ENCODE results near the gene IMMT.

The IMMT gene

DNA sequence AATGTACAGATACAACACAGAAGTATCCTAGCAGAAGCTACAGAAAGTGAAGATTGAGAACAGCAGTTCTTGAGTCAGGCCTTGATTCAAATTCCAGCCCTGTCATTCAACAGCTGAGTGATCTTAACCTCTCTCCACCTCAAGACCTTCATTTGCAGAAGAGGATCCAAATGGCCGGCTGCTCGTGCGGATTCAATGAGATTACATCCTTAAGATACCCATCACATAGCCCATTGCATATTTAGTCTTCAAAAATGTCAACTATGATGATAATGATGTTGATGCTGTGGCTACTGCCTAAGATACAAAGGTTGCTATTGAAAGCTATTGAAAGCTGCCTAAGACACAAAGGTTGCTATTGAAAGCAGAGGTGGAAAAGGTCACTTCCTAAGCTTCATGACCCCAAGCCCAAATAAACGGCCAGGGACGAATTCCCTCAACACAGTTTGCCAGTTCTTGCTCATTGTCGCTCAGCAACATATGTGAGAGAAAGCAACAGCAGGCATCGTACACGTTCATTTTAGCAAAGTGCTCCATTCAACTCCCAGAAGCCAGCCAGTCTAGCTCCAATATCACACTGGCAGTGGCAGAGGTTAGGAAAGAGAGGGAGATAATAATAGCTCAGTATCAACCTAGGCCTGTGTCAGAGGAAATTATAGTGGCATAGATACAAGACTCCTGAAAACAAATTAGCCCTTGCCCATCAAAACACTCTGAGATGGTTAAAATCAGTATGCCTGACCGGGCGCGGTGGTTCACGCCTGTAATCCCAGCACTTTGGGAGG is 40.1 kb upstream of the IMMT start:
- TF ChIP-seq FOXP2 (optimal IDR thresholded peaks at IDR 0.05; ENCODE audit: borderline replicate concordance, extremely low read depth, extremely low read length, insufficient read depth) (no peak), TAF1 (IDR thresholded peaks at IDR 0.05; ENCODE audit: borderline replicate concordance, insufficient read depth, low read length) (no peak), POLR2AphosphoS5 (IDR thresholded peaks at IDR 0.05; ENCODE audit: low read depth, low read length) (no peak), SIN3A (IDR thresholded peaks at IDR 0.05; ENCODE audit: borderline replicate concordance, insufficient read depth, low read length) (no peak)
- TF ChIP-seq, protein P1, sequence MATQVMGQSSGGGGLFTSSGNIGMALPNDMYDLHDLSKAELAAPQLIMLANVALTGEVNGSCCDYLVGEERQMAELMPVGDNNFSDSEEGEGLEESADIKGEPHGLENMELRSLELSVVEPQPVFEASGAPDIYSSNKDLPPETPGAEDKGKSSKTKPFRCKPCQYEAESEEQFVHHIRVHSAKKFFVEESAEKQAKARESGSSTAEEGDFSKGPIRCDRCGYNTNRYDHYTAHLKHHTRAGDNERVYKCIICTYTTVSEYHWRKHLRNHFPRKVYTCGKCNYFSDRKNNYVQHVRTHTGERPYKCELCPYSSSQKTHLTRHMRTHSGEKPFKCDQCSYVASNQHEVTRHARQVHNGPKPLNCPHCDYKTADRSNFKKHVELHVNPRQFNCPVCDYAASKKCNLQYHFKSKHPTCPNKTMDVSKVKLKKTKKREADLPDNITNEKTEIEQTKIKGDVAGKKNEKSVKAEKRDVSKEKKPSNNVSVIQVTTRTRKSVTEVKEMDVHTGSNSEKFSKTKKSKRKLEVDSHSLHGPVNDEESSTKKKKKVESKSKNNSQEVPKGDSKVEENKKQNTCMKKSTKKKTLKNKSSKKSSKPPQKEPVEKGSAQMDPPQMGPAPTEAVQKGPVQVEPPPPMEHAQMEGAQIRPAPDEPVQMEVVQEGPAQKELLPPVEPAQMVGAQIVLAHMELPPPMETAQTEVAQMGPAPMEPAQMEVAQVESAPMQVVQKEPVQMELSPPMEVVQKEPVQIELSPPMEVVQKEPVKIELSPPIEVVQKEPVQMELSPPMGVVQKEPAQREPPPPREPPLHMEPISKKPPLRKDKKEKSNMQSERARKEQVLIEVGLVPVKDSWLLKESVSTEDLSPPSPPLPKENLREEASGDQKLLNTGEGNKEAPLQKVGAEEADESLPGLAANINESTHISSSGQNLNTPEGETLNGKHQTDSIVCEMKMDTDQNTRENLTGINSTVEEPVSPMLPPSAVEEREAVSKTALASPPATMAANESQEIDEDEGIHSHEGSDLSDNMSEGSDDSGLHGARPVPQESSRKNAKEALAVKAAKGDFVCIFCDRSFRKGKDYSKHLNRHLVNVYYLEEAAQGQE (IDR thresholded peaks at IDR 0.05; ENCODE audit: insufficient read depth in 1 of 2, low read depth in 2 of 2, low read length in 2 of 2) = no peak

DNA sequence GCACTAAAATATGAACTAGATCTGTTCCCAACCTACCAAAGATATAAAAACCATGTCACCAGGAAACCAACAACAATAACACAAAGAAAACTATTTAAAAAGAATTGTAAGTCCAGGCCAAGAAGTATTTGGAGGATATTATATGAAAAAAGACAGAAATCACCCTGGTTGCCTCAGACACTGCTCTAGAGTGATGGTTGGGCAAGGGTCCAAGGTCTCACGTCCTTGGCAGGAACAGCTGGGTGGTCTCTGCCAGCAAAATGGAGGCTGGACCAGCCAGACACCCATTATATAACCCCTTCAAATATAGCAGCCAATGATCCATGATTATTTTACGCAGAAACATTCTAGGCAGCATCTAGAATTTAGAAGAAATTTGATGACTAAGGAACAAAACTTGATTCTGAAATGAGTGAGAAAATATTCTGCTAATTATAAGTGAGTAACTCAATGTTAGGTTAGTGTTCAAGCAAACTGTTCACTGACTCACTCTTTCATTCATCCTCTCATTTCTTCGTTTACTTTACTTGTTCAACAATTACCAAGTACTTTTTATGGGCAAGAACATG is 39.4 kb upstream of the IMMT start:
- no peak for TF ChIP-seq FOXP2 (optimal IDR thresholded peaks at IDR 0.05; ENCODE audit: borderline replicate concordance, extremely low read depth, extremely low read length, insufficient read depth)

DNA sequence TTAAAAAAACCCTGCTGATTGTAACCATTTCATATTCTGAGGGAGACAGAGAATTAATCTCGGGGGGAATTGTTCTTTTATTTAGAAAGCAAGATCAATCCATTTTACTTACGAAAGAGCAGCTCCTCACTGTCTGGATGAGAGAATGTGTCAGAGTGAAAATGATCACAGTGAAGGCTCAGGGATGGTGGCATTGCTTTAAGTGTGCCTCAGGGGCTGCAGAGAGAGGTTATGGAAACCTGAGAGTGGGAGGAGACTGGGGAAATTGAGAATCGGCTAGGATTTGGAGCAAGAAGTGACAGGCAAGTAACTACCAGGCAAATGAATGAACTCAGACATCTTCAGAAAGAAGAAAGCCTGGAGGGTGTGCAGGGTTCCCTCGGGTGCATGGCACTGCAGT is 38.2 kb upstream of the IMMT start:
- no peak for TF ChIP-seq POLR2AphosphoS5 (IDR thresholded peaks at IDR 0.05; ENCODE audit: low read depth, low read length)
- TF ChIP-seq SIN3A (IDR thresholded peaks at IDR 0.05; ENCODE audit: borderline replicate concordance, insufficient read depth, low read length) = no peak
- TF ChIP-seq, protein P1 (IDR thresholded peaks at IDR 0.05; ENCODE audit: insufficient read depth in 1 of 2, low read depth in 2 of 2, low read length in 2 of 2) = no peak
- TF ChIP-seq TAF1 (IDR thresholded peaks at IDR 0.05; ENCODE audit: borderline replicate concordance, insufficient read depth, low read length) = no peak
- no peak for TF ChIP-seq FOXP2 (optimal IDR thresholded peaks at IDR 0.05; ENCODE audit: borderline replicate concordance, extremely low read depth, extremely low read length, insufficient read depth)

DNA sequence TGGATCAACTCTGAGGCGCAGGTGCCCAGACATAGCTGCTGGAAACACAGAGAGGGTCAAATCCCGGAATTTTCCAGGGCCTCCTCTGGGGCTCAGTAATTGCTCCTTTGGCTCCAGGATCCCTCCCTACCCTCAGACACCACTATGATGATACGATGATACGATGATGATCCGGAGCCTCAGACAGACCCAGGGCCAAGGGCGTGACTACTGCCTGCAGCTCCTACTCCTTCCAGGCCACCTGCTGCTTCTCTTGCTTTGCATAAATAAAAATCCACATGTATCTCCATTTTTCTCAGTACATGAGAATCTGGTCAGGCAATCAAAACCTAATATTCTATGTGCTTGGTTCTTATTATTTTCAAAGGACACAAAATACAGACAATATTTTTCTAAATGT is 37.6 kb upstream of the IMMT start:
- TF ChIP-seq FOXP2 (optimal IDR thresholded peaks at IDR 0.05; ENCODE audit: borderline replicate concordance, extremely low read depth, extremely low read length, insufficient read depth) (no peak), POLR2AphosphoS5 (IDR thresholded peaks at IDR 0.05; ENCODE audit: low read depth, low read length) (no peak), TAF1 (IDR thresholded peaks at IDR 0.05; ENCODE audit: borderline replicate concordance, insufficient read depth, low read length) (no peak), SIN3A (IDR thresholded peaks at IDR 0.05; ENCODE audit: borderline replicate concordance, insufficient read depth, low read length) (no peak)
- TF ChIP-seq, protein P1 (IDR thresholded peaks at IDR 0.05; ENCODE audit: insufficient read depth in 1 of 2, low read depth in 2 of 2, low read length in 2 of 2) = no peak

DNA sequence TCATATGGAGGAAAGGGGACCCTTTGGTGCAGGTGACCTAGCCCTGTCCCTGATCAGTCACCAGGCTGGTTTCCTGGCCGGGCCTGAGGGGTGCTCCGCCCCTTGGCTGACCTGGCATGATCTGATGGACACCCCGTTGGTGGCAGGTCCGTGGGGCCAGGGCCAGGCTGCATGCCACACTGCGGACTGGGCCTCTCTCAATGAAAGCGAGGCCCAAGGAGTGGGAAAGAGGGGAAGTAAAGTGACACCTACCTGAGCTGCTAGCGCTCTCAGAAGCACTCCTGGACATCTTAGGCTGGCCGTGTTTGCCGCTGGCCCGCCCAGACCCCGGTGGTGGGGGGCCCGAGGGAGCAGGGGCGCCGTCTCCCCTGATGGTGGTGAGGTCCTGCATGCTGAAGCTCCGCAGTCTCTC is 37.1 kb upstream of the IMMT start:
- no peak for TF ChIP-seq POLR2AphosphoS5 (IDR thresholded peaks at IDR 0.05; ENCODE audit: low read depth, low read length)
- TF ChIP-seq TAF1 (IDR thresholded peaks at IDR 0.05; ENCODE audit: borderline replicate concordance, insufficient read depth, low read length) = no peak
- TF ChIP-seq, protein P1 (IDR thresholded peaks at IDR 0.05; ENCODE audit: insufficient read depth in 1 of 2, low read depth in 2 of 2, low read length in 2 of 2) = no peak
- TF ChIP-seq SIN3A (IDR thresholded peaks at IDR 0.05; ENCODE audit: borderline replicate concordance, insufficient read depth, low read length) = no peak
- TF ChIP-seq FOXP2 (optimal IDR thresholded peaks at IDR 0.05; ENCODE audit: borderline replicate concordance, extremely low read depth, extremely low read length, insufficient read depth) = no peak
